Activated CD8-positive, alpha-beta memory T cell treated with anti-CD3 and anti-CD28 coated beads for 48 hours (primary cell): ENCODE measurements around the gene ZNF708.
A peak's percentile ranks its signal among the peaks of the same experiment; 100 is the strongest.
"Not testable (repeated sequence)": the region's sequence is repeated elsewhere in the genome, so short reads cannot be mapped to it uniquely, and the experiment has no call there.

Experiments used
- DNase-seq, 3 experiments: peaks; one replicate each; pipeline ENCODE4 v3.0.0-alpha.2; 2020; ENCODE audit warnings: low read depth in 2 of 3, low spot score in 2 of 3

ZNF708 gene

DNA sequence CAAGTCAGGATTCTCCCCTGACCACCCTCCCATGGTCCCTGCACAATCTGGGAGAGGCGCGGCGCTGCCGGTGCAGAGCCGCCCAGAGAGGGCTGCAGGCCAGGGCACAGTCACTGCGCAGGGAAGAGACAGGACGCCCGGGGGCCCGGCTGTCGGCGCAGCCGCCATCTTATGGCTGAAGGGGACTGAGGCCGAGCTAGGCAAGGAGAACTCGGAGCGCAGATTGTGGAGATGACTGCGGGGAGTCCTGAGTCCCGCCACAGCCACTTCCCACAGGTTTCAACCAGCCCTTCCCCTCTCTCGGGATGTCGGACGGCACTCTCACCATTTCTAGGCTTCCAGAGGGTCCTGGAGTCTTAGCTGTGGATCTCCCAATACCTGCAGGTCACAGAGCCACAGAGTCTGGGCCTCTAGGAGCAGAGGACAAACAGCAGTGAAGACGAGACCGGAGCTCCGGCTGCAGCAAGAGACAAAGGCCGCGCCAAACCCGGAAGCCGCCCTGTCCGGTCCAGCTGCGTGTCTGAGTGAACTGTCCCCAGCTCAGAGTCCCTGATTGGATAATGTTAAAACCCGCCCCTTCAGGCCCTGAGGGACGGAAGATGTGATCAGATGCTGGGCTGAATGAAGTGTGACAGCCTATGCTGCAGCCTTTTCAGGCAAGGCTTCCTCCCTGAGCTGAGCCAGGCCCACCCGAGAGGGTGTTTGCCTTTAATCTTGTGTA is at the start of gene ZNF708:
Gene ZNF708, minus strand, starts transcription at position 526 of the 721 bp plus-strand sequence. Its CDS starts 198 bp downstream, at position 328.
- peak; percentile 45 to 57 (median 54) for DNase-seq

DNA sequence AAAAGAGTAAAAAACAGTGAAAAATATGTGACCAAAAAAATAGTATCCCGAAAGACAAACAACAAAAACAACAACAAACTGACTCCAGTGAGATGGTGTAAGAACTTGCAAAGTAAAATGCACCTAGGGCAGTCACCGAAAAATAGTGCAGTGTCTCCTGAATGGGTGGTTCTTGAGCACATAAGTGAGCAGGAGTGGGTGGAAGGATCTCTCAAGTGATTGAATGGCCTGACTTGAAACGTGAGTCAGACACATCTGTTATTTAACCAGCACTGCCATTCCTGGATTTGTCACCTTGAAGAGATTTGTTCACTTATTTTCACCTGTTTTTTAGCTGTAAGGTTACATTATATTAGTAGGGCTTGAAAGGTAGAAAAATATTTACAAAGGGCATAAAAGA is 33.1 kb upstream of the ZNF708 start:
- no peak for DNase-seq

- DNase-seq: peak; percentile 49 to 67 (median 63)
These were observed 29.7 kb upstream of the ZNF708 start, which contains the start of gene ZNF738 for GRCh38 chr19:21358768-21359451. ZNF738 (plus strand) TSS chr19:21359000; CDS start chr19:21359141, 141 bp downstream.

DNA sequence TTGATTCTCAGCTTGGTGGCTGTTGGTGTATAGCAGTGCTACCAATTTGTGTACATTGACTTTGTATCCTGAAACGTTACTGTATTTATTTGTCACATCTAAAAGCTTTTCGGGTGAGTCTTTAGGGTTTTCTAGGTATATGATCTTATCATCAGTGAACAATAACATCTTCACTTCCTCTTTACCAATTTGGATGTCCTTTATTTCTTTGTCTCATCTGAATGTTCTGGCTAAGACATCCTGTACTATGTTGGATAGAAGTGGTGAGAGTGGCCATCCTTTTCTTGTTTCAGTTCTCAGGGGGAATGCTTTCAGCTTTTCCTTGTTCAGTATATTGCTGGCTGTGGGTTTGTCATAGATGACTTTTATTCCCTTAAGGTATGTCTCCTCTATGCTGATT is 23.6 kb upstream of the ZNF708 start:
- DNase-seq: no peak

DNA sequence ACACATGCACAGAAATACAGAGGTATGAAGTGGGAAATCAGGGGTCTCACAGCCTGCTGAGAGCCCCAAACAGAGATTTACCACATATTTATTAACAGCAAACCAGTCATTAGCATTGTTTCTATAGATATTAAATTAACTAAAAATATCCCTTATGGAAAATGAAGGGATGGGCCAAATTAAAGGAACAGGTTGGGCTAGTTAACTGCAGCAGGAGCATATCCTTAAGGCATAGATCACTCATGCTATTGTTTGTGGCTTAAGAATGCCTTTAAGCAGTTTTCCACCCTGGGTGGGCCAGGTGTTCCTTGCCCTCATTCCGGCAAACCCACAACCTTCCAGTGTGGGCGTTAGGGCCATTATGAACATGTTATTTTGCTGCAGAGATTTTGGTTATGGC is 15.6 kb upstream of the ZNF708 start:
- DNase-seq: not testable (repeated sequence)

- DNase-seq: no peak
These were observed 6.5 kb upstream of the ZNF708 start for GRCh38 chr19:21335721-21336120.

GRCh38 chr19:21328406-21328805 is 804 bp downstream of the ZNF708 start:
- no peak for DNase-seq

GRCh38 chr19:21326169-21326568 is 3.0 kb downstream of the ZNF708 start:
- DNase-seq: no peak

DNA sequence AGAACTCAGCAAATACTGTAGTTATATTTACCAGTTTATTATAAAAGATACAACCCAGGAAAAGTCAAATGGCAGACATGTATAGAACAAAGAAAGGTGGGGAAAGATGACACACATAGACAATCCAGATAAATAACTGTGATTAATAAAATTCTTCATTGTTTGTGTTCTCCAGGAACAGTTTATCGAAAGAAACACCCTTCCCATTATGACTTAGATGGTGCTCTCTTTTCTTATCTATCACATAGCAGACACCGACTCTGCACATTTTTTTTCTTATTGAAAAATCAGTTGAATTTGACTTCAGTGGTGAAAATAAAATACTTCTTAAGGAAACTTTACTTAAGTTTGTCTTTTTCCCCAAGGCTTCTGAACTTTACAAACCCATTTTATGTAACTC is 6.2 kb downstream of the ZNF708 start:
- DNase-seq: no peak

- DNase-seq: no peak
These were observed 6.7 kb downstream of the ZNF708 start for GRCh38 chr19:21322528-21322927.

GRCh38 chr19:21321996-21322395 is 7.2 kb downstream of the ZNF708 start:
- DNase-seq: no peak

DNA sequence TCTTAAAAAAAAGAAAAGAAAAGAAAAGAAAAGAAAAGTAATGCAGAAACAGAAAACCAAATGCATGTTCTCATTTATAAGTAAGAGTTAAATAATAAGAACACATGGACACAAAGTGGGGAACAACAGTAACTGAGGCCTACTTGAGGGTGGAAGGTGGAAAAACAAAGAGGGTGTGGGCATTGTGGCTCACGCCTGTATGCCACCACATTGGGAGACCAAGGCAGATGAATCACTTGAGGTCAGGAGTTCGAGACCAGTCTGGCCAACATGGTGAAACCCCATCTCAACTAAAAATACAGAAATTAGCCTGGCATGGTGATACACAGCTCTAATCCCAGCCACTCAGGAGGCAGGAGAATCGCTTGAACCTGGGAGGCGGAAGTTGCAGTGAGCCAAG is 8.1 kb downstream of the ZNF708 start:
- no peak for DNase-seq

- DNase-seq: no peak
These were observed 11.4 kb downstream of the ZNF708 start for GRCh38 chr19:21317821-21318220.

- no peak for DNase-seq
These were observed 14.5 kb downstream of the ZNF708 start for GRCh38 chr19:21314676-21315075.

DNA sequence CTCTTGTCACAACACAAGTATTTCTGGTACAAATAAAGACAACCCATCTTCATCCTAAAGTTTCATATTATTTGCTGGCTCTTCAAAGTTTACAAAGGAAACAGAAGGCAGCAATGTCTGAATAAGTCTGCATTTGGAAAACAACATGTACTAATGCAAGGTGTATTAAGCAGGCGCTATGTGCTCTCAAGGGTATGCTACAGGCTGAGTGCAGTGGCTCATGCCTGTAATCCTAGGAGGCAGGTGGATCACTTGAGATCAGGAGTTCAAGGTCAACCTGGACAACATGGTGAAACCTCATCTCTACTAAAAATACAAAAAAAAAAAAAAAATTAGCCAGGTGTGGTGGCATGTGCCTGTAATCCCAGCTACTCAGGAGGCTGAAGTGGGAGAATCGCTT is 16.4 kb downstream of the ZNF708 start:
- DNase-seq: not testable (repeated sequence)

- no peak for DNase-seq
These were observed 20.4 kb downstream of the ZNF708 start for GRCh38 chr19:21308773-21309172.

DNA sequence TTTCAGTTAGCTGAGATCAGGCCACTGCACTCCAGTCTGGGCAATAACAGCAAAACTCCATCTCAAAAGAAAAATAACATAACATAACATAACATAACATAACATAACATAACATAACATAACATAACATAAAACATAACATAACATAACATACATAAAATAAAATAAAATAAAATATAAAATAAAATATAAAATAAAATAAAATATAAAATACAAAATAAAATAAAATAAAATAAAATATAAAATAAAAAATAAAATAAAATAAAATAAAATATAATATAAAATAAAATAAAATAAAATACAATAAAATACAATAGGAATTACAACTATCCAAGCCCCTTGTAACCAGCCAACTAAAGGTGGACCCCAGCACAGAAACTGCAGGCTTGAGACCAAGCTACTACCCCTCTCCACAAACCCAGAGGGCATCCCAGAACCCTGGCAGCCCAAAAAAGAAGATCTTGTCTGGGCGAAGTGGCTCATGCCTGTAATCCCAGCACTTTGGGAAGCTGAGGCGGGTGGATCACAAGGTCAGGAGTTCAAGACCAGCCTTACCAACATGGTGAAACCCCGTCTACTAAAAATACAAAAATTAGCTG is 22.2 kb downstream of the ZNF708 start:
- DNase-seq: not testable (repeated sequence)

DNA sequence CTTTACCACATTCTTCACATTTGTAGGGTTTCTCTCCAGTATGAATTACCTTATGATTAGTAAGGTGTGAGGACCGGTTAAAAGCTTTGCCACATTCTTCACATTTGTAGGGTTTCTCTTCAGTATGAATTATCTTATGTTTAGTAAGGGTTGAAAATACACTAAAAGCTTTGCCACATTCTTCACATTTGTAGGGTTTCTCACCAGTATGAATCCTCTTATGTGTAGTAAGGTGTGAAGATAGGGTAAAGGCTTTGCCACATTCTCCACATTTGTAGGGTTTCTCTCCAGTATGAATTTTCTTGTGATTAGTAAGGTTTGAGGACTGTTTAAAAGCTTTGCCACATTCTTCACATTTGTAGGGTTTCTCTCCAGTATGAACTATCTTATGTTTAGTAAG is 35.4 kb downstream of the ZNF708 start:
- not testable (repeated sequence) for DNase-seq

DNA sequence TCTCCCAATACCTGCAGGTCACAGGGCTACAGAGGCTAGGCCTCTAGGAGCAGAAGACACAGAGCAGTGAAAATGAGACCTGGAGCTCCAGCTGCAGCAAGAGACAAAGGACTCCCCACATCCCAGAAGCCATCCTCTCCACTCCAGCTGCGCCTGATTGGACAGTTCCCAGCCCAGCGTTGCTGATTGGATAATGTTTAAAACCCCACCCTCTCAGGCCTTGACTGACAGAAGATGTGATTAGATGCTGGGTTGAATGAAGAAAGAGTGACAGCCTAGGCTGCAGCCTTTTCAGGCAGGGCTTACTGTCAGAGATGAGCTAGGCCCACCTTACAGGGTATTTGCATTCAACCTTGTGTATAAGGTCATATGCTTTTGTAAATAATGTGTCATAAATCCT is 59.4 kb downstream of the ZNF708 start:
- no peak for DNase-seq

- no peak for DNase-seq
These were observed 64.3 kb downstream of the ZNF708 start for GRCh38 chr19:21264891-21265290.

DNA sequence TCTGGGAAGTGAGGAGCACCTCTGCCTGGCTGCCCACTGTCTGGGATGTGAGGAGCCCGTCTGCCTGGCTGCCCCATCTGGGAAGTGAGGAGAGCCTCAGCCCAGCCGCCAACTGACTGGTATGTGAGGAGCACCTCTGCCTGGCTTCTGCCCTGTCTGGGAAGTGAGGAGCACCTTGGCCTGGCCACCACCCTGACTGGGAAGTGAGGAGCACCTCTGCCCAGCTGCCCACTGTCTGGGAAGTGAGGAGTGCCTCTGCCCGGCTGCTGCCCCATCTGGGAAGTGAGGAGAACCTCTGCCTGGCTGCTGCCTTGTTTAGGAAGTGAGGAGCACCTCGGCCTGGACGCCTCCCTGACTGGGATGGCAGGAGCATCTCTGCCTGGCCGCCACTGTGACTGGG is 64.8 kb downstream of the ZNF708 start:
- no peak for DNase-seq

GRCh38 chr19:21260848-21261381 is 68.3 kb downstream of the ZNF708 start:
- DNase-seq: not testable (repeated sequence)
